Measurements from ENCODE around the gene CPLANE2.
"Not testable (repeated sequence)": the region's sequence is repeated elsewhere in the genome, so short reads cannot be mapped to it uniquely, and the experiment has no call there.

Gene CPLANE2

GRCh38 chr1:16267690-16268180 lies 30.8 kb upstream of the CPLANE2 start:
- no peak for TF ChIP-seq CTCF (IDR thresholded peaks at IDR 0.05)
- Histone ChIP-seq H3K27ac (no peak overlapping the region), H3K4me3 (no peak overlapping the region)
- no peak for DNase-seq (ENCODE audit: low spot score)

GRCh38 chr1:16266411-16267118 lies 29.6 kb upstream of the CPLANE2 start:
- Histone ChIP-seq H3K27ac (peak overlapping the region in 1 of 2 donors; percentile 23), H3K4me3 (no peak overlapping the region)
- DNase-seq (ENCODE audit: low spot score) = no peak
- no peak for TF ChIP-seq CTCF (IDR thresholded peaks at IDR 0.05)

- DNase-seq (ENCODE audit: low spot score) = no peak
- Histone ChIP-seq H3K27ac (no peak overlapping the region), H3K4me3 (no peak overlapping the region)
- no peak for TF ChIP-seq CTCF (IDR thresholded peaks at IDR 0.05)
These were observed 25.1 kb upstream of the CPLANE2 start for GRCh38 chr1:16262067-16262466.

- no peak overlapping the region for H3K4me3 ChIP-seq
- no peak for DNase-seq (ENCODE audit: low spot score)
- no peak for TF ChIP-seq CTCF (IDR thresholded peaks at IDR 0.05)
- peak overlapping the region in 1 of 2 donors; percentile 26 for H3K27ac ChIP-seq
These were observed 23.8 kb upstream of the CPLANE2 start for GRCh38 chr1:16260814-16261213.

GRCh38 chr1:16258591-16259135 lies 21.7 kb upstream of the CPLANE2 start:
- DNase-seq (ENCODE audit: low spot score) = peak; percentile 8
- H3K4me3 ChIP-seq = no peak overlapping the region
- TF ChIP-seq CTCF (IDR thresholded peaks at IDR 0.05) = no peak
- no peak overlapping the region for H3K27ac ChIP-seq

- TF ChIP-seq CTCF (IDR thresholded peaks at IDR 0.05) = no peak
- no peak for DNase-seq (ENCODE audit: low spot score)
- Histone ChIP-seq H3K4me3 (no peak overlapping the region), H3K27ac (no peak overlapping the region)
These were observed 21.0 kb upstream of the CPLANE2 start for GRCh38 chr1:16257968-16258367.

GRCh38 chr1:16257556-16257955 lies 20.6 kb upstream of the CPLANE2 start:
- not testable (repeated sequence) for H3K4me3 ChIP-seq, H3K27ac ChIP-seq
- peak; percentile 14 for DNase-seq (ENCODE audit: low spot score)

All from coronary artery (tissue), 2 donors.